GM12801 (cell line): ENCODE results near the gene PDZD2.

Source experiments
- TF ChIP-seq, protein P1 (sequence below): IDR thresholded peaks from one replicate; pipeline ENCODE4 v1.5.1; 2011; ENCODE audit warnings: control low read depth; ENCODE audit not compliant: insufficient read length; ENCODE audit errors: extremely low read depth

PDZD2 gene

DNA sequence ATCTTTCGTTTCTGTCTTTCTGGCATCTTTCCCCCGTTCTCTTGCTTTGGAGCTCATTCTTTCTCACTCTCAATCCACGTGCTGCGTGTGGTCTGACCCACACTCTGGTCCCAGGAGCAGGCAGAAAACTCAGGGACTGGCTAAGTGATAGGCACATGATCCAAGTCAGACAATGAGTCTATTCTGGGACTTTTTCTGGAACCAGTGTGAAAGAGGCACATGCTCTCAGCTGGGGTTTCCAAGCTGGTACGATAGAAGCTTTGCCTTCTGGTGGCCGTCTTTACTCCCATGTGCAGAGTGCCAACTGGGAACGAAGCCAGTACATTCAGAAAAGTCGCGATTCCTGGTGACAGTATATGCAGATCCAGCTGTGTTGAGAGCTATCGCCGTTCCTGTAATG is 94.4 kb downstream of the PDZD2 start:
- TF ChIP-seq, protein P1, sequence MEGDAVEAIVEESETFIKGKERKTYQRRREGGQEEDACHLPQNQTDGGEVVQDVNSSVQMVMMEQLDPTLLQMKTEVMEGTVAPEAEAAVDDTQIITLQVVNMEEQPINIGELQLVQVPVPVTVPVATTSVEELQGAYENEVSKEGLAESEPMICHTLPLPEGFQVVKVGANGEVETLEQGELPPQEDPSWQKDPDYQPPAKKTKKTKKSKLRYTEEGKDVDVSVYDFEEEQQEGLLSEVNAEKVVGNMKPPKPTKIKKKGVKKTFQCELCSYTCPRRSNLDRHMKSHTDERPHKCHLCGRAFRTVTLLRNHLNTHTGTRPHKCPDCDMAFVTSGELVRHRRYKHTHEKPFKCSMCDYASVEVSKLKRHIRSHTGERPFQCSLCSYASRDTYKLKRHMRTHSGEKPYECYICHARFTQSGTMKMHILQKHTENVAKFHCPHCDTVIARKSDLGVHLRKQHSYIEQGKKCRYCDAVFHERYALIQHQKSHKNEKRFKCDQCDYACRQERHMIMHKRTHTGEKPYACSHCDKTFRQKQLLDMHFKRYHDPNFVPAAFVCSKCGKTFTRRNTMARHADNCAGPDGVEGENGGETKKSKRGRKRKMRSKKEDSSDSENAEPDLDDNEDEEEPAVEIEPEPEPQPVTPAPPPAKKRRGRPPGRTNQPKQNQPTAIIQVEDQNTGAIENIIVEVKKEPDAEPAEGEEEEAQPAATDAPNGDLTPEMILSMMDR: no peak

DNA sequence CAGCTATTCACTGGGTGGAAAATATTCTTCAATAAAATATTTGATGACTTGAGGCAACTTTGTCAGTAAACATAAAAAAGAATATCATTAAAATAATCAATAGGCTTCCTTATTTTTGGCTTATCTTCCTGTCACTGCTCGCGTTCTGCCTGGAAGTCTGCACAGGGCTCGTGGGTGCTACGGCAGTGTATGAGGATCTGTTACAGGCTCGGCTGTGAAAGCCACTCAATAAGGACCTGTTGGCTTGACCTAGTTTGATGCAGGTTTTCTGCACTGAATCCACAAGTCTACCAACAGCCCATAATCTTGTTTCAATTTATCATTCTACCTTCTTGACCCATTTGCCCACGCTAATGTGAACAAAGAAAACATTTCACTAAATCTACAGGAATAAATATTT is 97.2 kb downstream of the PDZD2 start:
- TF ChIP-seq, protein P1: no peak

DNA sequence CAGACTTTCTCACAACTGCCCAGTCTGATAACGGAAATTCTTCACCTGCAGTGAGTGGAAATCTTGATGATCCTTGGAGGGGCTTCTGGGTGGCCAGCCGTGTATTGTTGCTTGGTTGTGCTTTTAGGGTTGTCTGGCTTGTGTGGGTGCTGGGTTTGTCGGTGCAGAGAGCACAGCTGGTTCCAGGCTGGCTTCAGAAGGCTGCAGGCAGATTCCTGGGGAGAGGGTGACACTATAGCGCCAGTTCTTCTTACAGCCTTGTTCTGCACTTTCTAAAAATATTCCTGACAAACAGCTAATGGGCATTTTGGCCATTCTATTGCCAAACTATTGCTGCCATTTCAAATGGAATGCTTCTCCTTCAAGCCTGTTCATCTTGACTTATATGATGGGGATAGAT is 99.3 kb downstream of the PDZD2 start:
- TF ChIP-seq, protein P1: no peak

DNA sequence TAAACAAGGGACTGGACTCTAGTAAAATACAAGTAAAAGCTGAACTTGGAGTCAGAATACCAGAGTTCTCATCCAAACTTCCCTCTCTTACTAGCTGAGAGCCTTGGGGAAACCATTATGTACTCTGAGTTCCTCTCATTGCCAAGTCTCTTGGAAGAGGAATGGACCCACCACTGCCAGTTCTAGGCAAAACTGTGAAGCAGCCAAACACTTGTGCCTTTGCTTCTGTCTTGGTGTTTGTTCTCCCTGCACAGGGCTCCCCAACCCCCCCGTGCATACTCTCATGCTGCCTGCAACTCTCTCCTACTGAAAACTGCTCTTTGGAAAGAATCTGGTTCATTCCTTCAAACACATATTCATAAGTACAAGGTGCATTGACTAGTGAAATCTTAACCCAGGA is 102.6 kb downstream of the PDZD2 start:
- TF ChIP-seq, protein P1: no peak

DNA sequence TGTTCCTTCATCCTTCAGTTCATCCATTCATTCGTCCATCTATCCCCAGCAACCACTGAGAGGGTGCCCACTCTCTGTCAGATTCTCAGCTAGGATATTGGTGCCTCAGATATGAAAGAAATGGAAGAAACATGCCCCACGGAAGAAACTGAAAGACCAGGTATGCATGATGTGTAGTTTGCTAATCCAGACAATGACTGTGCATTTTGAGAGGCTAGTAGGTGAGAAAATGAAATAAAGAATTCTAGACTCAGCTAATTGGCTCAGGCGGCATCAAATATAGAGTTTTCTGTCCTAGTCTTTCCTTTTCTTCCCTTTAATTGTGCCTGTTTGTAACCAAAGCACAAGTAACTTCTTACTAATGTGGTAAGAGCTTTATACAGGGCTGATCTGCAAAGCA is 104.7 kb downstream of the PDZD2 start:
- TF ChIP-seq, protein P1: no peak

DNA sequence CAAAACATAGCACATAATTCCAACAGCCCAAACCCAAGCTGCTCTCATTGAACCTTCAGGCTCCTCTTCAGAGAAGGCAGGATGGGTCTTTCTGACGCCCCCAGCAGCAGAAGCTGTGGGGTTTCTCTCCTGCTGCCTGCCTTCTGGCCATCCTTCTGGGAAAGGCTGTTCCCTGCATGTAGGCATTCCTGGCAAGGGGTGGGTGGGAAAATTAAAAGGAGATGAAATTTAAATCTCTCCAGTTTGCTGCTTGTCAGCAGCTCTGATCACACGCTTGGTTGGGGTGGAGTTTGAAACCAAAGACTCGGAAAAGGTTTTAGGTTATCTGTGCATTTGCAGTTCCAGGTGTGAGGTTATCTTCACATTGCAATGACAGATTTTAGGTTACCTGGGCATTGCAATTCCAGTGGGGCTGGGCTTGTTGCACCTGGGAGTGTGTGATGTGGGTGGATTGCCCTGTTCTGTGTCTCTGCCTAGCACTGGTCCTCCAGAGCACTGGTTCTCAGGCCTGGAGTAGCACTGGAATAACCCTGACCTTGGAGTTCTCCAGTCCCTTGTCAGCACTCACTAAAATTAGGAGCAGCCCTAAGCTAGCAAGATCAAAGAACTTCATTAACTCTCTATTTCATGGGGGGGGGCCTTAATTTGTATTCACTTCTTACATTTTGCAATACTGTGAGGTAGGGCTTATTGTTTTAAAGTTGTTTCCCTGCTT is 109.7 kb downstream of the PDZD2 start:
- TF ChIP-seq, protein P1: no peak

DNA sequence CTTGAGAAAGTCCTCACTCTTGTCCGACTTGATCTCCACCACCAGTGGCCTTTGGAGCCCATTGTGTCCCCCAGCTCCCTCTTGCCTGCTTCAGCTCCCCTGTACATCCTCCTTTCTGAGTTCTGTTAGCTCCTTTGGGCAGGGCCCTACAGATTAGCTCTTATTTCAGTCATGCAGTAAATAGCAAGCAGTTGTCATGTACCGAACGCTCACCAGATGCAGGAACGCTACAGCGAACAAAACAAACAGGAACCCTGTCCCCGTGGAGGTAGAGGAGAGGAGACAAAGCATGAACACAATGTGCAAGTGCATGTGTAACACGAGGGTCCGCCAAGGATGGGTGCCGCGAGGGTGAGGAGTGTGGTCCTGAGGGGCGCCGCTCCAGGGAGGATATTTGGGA is 111.3 kb downstream of the PDZD2 start:
- TF ChIP-seq, protein P1: no peak
